Mucosa of gallbladder (tissue), 1 donor: ENCODE measurements around the gene HNRNPH2. TPM values are rescaled to one million over a fixed set of nuclear protein-coding genes. Genes with fewer than 3 reads are reported as not detected.

Experiments
- DNase-seq: peaks from one replicate; pipeline ENCODE4 v3.0.0-alpha.2; 2020; ENCODE audit warnings: low spot score
- total RNA-seq: library from RNA; stranded (reverse); gene quantifications from one replicate; pipeline ENCODE4 v1.2.1, GENCODE V29; 2021
- donor health status: DM: no; HTN: no; CAD: no.

Gene HNRNPH2
- total RNA-seq, 1 donor from 2014 or later: 62.1 TPM

GRCh38 chrX:101395789-101396188, 12.2 kb upstream of the HNRNPH2 start:
- no peak for DNase-seq

DNA sequence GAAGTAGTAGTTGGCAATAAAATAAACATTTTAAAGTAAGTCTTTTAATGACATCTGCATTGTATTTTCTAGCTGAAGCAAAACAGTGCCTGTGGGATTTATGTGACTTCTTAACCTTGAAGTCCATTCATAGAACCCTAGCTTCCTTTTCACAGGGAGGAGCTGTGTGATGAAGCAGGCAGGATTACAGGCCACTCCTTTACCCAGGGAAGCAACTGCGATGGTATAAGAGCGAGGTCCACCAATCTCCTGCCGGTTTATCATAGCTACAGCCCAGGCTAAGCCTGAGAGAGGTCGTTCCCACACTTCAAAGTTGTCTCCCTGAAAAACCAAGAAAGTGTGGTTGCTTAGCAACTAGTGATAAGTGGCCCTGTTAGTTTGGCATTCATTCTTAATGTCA, 10.2 kb upstream of the HNRNPH2 start:
- no peak for DNase-seq

GRCh38 chrX:101398694-101399093, 9.3 kb upstream of the HNRNPH2 start:
- no peak for DNase-seq

- no peak for DNase-seq
Observed at GRCh38 chrX:101399825-101400224, 8.2 kb upstream of the HNRNPH2 start.

GRCh38 chrX:101407167-101407747, 765 bp upstream of the HNRNPH2 start:
- DNase-seq: no peak

- no peak for DNase-seq
Observed at GRCh38 chrX:101408532-101408841, 465 bp downstream of the HNRNPH2 start.

GRCh38 chrX:101409043-101409442, 1.0 kb downstream of the HNRNPH2 start:
- DNase-seq: no peak

DNA sequence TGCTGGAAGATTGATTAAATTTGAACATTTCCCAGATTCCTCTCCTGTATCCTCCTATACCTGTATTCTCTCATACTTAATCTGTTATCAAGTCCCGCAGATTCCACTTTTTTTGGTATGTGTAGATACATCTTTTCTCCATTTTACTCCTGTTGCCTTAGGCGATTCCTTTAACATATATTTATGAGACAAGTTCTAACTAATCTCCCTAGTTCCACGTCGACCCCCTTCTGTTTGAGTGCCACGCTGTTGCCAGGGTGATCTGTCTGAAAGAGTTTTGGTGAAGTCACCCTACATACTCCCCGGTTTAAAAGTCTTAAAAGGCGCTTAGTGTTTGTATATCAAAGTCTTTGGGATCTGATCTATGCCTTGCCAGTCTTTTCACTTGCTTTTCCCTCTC, 2.4 kb downstream of the HNRNPH2 start:
- no peak for DNase-seq

- no peak for DNase-seq
Observed at GRCh38 chrX:101411984-101412383, 4.0 kb downstream of the HNRNPH2 start.

DNA sequence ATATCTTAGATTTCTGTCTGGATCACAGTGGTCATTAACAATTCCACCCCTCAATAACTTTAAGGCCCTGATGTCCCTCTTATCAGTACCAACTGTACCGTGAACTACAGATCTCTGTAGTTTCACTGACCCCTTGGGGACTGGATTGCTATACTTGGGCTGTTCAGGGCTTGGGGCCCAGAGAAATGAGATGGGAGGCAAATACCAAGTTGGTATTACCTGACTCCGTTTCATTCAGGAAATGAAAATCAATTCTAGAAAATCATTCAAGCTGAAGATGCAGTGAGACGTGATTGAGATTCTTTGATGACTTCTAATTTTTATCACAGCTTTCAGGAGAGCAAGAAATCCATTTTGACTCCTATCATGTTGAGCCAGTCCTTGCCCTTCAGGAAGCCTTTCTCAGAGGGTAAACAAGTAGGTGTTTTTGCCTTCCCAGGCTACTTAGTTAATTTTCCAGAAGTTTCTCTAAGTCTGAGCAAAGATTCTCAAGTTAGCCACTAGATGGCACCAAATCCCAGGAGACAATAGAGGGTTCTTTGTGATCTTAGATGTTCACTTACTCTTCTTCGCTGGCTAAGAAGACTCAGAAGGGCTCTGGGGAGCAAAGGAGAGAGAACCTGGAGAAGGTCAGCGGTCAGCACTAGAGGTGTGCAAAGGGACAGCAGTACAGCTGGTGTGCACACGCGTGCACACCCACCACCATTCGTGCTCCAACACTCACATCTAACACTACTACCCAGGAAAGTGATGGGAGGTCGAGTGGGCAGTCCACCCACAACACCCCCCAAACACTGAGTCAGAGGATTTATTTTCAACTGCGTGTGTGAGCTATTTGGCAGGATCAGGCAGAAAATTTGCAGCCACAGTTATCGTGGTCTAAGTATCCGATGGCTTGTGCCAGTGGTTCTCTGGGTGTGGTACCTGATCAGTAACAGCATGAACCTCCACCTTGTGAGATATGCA, 7.4 kb downstream of the HNRNPH2 start:
- peak; percentile 34 for DNase-seq

DNA sequence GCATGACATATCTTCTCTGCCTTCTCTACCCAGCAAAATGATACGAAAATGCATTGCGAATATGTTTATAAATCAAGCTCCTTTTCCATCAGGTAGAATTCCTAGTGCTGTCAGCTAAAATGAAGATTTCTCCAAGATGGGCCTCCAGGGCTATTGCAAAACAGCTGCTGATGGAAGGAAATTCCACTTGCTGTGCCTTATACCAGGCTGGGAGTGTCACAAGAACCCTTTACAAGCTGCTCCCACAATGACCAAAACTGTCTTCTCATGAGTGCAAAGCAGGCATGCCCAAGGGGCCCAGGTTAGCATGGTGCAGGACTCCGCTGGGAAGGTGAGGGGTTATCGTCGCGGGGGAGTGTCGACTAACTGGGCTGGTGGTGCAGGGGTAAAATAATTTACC, 8.7 kb downstream of the HNRNPH2 start:
- no peak for DNase-seq

DNA sequence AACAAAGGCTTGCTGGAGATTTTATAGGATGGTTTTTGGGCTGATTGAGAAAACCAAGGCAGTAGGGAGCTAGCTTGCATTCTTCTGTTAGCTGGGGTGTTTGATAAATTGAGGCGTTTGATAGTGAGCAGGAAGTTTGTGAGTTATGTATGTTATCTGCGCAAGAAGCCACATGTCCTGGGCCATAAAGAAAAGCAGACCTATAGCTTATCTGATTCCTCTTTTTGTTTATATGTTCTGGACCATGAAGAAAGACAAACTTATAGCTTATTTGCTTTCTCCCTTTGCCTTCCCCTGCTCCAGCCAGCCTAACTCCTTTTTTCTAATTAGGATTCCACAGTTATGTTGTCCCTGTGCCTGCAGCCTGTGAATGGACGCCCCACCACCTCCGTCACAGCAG, 9.2 kb downstream of the HNRNPH2 start:
- no peak for DNase-seq

DNA sequence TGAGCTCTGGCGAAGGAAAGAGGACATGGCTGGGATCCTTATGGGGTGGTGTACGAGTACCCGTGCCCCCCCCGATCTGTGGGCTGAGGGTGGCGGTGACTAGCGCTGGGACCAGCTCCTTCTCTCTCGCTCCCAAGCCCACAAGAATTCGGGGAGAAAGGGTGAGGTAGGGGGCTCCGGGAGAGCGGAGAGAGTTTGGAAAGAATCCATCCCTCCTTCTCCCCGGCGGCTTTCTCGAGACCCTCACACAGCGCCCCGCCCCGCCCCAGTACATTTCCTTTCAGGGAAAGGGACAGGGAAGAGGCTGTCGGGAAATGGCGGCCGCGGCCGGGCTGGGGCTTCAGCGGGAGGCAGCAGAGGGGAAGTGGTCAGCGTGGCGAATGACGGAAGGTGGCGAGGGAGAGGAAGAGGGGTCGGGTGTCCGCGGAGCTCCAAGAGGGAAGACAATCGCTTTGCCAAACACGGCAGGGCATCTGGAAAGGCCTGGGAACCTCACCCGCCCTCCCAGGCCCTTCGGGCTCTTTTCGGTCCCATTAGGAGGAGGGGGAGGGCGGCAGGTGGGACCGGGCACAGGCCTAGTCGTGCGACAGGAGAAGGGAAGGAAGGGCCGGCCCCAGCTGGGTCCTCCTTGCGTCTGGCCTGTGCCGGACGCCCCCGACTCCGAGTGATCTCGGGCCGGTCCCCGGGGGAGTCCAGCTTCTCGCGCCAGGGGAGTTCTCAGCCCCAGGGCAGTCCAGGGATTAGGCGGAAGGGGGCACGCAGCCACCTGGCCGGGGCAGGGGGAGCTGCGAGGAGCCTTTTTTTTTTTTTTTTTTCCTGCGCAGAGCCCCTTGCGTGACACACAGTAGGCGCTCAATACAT, 10.2 kb downstream of the HNRNPH2 start:
- no peak for DNase-seq

DNA sequence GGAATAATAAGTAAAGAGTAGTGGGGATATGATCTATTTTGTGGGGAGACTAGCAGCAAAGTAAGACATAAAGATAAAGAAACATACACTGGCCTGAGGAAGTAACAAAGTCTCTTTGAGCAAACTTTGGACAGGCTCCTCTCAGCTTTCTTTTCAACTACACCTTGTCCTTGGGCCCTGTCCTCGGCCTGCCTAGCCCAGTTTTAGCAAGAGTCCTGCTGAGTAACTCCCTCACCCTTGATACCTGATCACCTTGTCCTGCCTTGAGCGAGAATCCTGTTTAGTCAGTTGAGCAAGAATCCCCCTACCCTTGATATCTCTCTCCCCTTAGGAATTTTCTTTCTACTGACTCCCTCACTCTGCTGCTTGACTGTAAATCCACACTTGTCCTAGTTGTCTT, 11.5 kb downstream of the HNRNPH2 start:
- no peak for DNase-seq

GRCh38 chrX:101427954-101428353, 19.9 kb downstream of the HNRNPH2 start:
- DNase-seq: no peak

DNA sequence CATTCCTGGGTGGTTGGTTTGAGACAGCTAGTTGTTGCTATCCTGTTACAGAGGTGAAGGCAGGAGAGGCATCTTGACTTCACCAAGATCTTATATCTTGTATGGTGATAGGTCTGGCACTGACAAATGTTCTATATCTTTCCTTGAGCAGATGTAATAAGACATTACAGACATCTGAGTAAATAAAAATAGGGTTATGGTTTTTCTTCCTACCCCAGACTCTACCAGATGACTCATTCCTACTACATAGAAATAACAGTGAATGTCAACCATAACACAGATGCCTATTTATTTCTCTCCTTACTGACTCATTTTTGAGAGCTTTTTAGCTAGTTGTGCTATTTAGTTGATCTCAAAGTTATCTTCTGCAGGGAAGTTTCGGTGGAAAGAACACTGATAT, 21.9 kb downstream of the HNRNPH2 start:
- no peak for DNase-seq

DNA sequence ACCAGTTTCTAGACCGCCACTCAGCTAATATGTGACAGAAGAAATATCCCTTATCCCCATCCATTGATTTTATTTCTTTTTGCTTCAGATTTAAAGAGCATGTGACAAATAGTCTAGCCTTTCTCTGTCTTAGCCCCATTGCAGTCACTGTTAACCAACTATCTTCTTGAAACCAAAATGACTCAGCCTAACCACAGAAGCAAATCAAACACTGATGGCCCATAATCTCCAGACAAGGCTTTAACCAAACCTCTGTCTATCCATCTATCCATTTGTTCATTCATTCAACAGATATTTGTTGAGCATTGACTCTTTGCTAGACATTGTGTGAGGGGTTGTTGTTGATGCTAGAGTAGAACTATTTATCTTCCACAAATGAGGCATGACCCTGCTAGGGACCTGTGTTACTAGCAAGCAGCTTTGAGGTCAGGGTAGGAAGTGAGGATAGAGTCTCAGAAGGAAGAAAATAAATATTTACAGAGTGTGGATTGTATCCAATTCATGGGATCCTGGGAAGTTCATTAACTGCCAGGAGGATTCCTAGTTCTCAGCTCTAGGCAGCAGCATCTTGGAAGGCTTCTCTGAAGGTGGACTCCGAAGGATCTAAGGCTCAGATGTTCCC, 22.5 kb downstream of the HNRNPH2 start:
- no peak for DNase-seq

DNA sequence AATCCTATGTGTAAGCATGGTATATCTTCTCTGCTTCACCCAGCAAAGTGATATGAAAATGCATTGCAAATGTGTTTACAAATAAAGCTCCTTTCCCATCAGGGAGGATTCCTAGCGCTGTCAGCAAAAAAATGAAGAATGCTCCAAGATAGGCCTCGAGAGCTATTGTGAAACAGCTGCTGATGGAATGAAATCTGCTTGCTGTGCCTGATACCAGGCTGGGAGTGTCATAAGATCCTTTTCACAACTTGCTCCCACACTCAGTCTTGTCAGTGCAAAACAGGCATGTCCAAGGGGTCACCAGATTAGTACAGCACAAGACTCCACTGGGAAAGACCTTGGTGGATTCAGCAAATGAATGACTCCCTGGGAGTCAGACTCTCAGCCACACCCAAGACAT, 34.1 kb downstream of the HNRNPH2 start:
- DNase-seq: no peak

GRCh38 chrX:101449279-101449678, 41.3 kb downstream of the HNRNPH2 start:
- no peak for DNase-seq

- no peak for DNase-seq
Observed at GRCh38 chrX:101450085-101450484, 42.1 kb downstream of the HNRNPH2 start.

DNA sequence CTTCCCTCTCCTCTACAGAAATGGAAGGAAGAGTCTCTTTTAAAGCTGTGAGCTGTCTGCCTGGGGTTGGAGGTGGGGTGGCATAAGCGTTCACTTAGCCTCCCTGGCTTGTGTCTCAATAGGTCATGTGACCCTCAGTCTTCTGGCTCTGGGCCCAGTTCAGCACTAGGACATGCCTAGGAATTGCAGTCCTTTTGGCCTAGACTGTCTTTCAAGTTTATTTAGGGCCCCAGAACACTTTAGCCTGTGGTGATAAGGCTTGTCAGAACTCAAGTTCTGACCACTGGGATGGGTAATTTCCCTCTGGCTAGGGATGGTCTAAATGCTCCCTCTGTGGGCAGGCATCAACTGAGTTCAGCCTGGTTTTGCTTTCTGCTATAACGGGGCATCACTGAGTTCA, 42.9 kb downstream of the HNRNPH2 start:
- no peak for DNase-seq

DNA sequence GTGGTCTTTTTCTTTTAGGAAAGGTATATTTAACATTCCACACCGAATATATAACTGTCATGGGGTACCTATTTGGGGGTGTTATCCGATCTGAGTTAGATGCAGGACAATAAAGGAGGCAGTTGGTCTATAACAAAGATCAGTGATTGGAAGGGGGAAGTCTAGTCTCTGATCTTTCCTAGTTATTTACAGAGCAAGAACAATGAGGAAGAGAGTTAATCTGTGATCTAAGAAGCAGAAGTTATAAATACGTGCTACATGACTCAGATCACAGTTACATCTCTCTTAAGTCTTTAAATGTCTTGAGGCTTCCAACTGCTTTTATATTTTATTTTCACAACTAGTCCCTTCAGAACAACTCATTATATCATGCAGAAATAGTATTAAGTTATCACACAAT, 44.0 kb downstream of the HNRNPH2 start:
- DNase-seq: no peak
